Measurements from ENCODE around the gene TET3. TPM values are rescaled to one million over a fixed set of nuclear protein-coding genes. Genes with fewer than 3 reads are reported as not detected.

The TET3 gene
- total RNA-seq, 1 donor, result 8.0 TPM

DNA sequence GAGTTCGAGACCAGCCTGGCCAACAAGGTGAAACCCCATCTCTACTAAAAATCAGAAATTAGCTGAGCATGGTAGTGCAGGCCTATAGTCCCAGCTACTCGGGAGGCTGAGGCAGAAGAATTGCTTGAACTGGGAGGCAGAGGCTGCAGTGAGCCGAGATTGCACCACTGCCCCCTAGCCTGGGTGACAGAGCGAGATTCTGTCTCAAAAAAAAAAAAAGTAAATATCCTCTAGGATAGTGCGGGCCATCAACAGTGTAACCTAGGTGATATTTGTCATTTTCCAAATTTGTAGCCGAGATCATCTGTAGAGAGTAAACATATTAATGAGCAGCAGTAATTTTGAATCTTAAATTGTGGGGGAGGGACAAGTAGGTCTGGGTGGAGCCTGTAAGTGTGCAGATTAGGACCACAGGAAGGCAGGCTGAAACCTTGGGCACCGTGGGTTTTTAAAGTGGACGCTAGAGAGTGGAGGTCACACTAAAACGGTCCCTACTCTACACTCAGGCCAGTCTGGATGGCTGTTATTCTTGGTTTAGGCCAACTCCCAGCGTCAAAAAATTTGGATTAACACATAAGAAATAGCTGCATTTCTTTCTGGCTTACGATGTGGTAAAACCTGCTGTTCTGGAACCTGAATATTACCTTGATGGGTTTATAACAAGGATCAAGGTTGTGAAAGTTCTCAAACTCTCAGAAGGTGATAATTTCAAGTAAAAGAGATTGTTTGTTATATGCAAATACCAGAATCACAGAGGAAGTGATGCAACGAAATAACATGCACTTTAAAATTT, 22.7 kb upstream of the TET3 start:
- Histone ChIP-seq H3K4me1 (ENCODE audit: insufficient read depth, low read length) (no peaks in the 10 kb centered on the region), H3K4me3 (ENCODE audit: insufficient read depth, low read length) (no peak overlapping the region), H3K36me3 (ENCODE audit: insufficient read depth, low read length) (peaks cover 27% of the 10 kb centered on the region), H3K9me3 (ENCODE audit: low read depth, low read length) (no peaks in the 10 kb centered on the region), H4K20me1 (ENCODE audit: insufficient read depth, low read length) (peaks cover 8% of the 10 kb centered on the region), H3K27ac (ENCODE audit: low read depth, low read length) (no peak overlapping the region), H3K4me2 (ENCODE audit: insufficient read depth, low read length) (no peak overlapping the region), H3K79me2 (ENCODE audit: insufficient read depth, low read length) (no peaks in the 10 kb centered on the region), H2AFZ (ENCODE audit: low read length) (no peak overlapping the region), H3K27me3 (ENCODE audit: insufficient read depth, low read length) (peaks cover 2% of the 10 kb centered on the region)
- DNase-seq (ENCODE audit: insufficient read length, low spot score, missing footprints), result no peak
- TF ChIP-seq, protein P1, sequence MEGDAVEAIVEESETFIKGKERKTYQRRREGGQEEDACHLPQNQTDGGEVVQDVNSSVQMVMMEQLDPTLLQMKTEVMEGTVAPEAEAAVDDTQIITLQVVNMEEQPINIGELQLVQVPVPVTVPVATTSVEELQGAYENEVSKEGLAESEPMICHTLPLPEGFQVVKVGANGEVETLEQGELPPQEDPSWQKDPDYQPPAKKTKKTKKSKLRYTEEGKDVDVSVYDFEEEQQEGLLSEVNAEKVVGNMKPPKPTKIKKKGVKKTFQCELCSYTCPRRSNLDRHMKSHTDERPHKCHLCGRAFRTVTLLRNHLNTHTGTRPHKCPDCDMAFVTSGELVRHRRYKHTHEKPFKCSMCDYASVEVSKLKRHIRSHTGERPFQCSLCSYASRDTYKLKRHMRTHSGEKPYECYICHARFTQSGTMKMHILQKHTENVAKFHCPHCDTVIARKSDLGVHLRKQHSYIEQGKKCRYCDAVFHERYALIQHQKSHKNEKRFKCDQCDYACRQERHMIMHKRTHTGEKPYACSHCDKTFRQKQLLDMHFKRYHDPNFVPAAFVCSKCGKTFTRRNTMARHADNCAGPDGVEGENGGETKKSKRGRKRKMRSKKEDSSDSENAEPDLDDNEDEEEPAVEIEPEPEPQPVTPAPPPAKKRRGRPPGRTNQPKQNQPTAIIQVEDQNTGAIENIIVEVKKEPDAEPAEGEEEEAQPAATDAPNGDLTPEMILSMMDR (IDR thresholded peaks at IDR 0.05; ENCODE audit: extremely low read depth, low read depth, low read length), result no peak

DNA sequence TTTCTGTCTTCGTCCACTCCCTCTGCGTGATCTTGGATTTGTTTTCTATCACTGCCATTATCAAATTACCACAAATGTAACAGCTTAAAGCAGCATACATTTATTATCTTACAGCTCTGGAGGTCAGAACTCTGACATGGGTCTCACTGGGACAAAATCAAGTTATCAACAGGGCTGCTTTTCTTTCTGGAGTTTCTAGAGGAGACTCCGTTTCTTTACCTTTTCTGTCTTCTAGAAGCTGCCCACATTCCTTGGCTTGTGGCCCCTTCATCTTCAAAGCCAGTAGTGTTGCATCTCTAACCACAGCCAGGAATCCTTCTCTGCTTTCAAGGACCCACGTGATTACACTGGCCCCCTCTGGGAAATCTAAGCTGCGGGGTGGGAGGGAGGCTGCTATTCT, 21.9 kb upstream of the TET3 start:
- Histone ChIP-seq H3K79me2 (ENCODE audit: insufficient read depth, low read length) (no peaks in the 10 kb centered on the region), H4K20me1 (ENCODE audit: insufficient read depth, low read length) (peaks cover 4% of the 10 kb centered on the region), H3K4me1 (ENCODE audit: insufficient read depth, low read length) (no peaks in the 10 kb centered on the region), H3K9me3 (ENCODE audit: low read depth, low read length) (no peaks in the 10 kb centered on the region), H3K27ac (ENCODE audit: low read depth, low read length) (no peak overlapping the region), H3K27me3 (ENCODE audit: insufficient read depth, low read length) (peaks cover 2% of the 10 kb centered on the region), H3K36me3 (ENCODE audit: insufficient read depth, low read length) (peaks cover 24% of the 10 kb centered on the region), H3K4me3 (ENCODE audit: insufficient read depth, low read length) (no peak overlapping the region), H3K4me2 (ENCODE audit: insufficient read depth, low read length) (no peak overlapping the region), H2AFZ (ENCODE audit: low read length) (no peak overlapping the region)
- no peak for DNase-seq (ENCODE audit: insufficient read length, low spot score, missing footprints)
- TF ChIP-seq, protein P1 (IDR thresholded peaks at IDR 0.05; ENCODE audit: extremely low read depth, low read depth, low read length), result no peak

DNA sequence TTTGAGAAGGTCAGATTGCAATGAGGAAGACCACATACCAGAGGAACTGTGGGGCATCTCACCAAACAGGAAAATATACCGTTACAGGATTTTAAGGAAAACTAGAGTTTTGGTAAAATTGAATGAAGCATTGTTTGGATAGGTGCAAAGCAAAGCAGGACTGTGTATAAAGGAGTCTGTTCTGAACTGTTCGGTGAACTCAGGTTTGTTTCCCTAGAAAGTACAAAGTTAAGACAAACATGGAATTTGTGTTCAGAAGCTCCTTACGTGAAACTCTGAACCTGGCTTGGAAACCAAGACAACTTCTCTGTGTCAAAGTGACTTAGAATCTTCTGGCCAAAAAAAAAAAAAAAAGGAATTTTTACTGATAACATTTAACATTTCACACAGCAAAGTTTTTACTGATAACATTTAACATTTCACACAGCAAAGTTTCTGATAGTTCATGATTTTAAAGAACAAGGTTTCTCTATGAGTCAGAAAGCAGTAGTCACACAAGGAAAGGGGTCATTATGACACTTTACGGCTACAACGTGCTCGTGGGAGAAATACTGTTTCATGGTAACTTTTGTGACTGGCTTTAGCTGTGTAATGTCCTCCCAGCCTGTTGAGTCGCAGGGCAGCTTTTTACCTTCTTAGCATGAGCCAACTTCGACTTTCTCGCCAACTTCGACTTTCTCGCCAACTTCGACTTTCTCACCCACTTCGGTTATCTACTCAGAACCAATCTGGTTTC, 21.2 kb upstream of the TET3 start:
- Histone ChIP-seq H3K4me3 (ENCODE audit: insufficient read depth, low read length) (no peak overlapping the region), H2AFZ (ENCODE audit: low read length) (no peak overlapping the region), H3K4me1 (ENCODE audit: insufficient read depth, low read length) (no peaks in the 10 kb centered on the region), H3K9me3 (ENCODE audit: low read depth, low read length) (no peaks in the 10 kb centered on the region), H3K4me2 (ENCODE audit: insufficient read depth, low read length) (no peak overlapping the region), H3K79me2 (ENCODE audit: insufficient read depth, low read length) (no peaks in the 10 kb centered on the region), H3K27ac (ENCODE audit: low read depth, low read length) (no peak overlapping the region), H4K20me1 (ENCODE audit: insufficient read depth, low read length) (no peaks in the 10 kb centered on the region), H3K27me3 (ENCODE audit: insufficient read depth, low read length) (peaks cover 2% of the 10 kb centered on the region), H3K36me3 (ENCODE audit: insufficient read depth, low read length) (peaks cover 16% of the 10 kb centered on the region)
- TF ChIP-seq, protein P1 (IDR thresholded peaks at IDR 0.05; ENCODE audit: extremely low read depth, low read depth, low read length), result no peak
- DNase-seq (ENCODE audit: insufficient read length, low spot score, missing footprints), result no peak

DNA sequence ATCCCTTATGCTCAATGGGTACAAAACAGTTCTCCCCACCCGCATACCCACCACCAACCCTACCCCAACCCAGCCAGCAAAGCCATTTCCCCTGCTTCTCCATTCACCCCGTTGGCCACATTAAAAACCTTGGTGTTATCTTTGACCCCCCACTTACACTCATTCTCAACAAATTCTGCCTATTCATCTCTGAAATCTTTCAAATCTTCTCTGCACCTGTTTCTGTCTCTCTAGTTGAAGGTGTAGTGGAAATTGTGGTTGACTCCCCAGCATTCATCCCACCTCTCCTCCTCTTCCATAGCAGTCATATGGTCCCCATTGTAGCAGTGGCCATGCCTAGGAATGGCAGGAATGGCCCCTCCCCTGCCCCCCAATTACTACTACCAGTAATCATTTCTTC, 20.5 kb upstream of the TET3 start:
- no peaks in the 10 kb centered on the region for H3K79me2 ChIP-seq (ENCODE audit: insufficient read depth, low read length)
- no peak overlapping the region for H3K4me2 ChIP-seq (ENCODE audit: insufficient read depth, low read length)
- TF ChIP-seq, protein P1 (IDR thresholded peaks at IDR 0.05; ENCODE audit: extremely low read depth, low read depth, low read length), result no peak
- H3K36me3 ChIP-seq (ENCODE audit: insufficient read depth, low read length), result peaks cover 10% of the 10 kb centered on the region
- DNase-seq (ENCODE audit: insufficient read length, low spot score, missing footprints), result no peak
- no peak overlapping the region for H3K27ac ChIP-seq (ENCODE audit: low read depth, low read length)
- H3K27me3 ChIP-seq (ENCODE audit: insufficient read depth, low read length), result peaks cover 2% of the 10 kb centered on the region
- no peaks in the 10 kb centered on the region for H3K9me3 ChIP-seq (ENCODE audit: low read depth, low read length)
- no peak overlapping the region for H3K4me3 ChIP-seq (ENCODE audit: insufficient read depth, low read length)
- no peaks in the 10 kb centered on the region for H4K20me1 ChIP-seq (ENCODE audit: insufficient read depth, low read length)
- no peaks in the 10 kb centered on the region for H3K4me1 ChIP-seq (ENCODE audit: insufficient read depth, low read length)
- no peak overlapping the region for H2AFZ ChIP-seq (ENCODE audit: low read length)
